Measurements from ENCODE around the gene MRPL11. TPM values are rescaled to one million over a fixed set of nuclear protein-coding genes. Genes with fewer than 3 reads are reported as not detected.
"Not testable (repeated sequence)": the region's sequence is repeated elsewhere in the genome, so short reads cannot be mapped to it uniquely, and the experiment has no call there.

Gene MRPL11
- total RNA-seq, 1 donor from 2014 or later, result 62.6 TPM

GRCh38 chr11:66437979-66438503 is 607 bp downstream of the MRPL11 start:
- H3K4me3 Mint-ChIP-seq, result peak overlapping the region; percentile 87
- H3K27ac Mint-ChIP-seq, result peak overlapping the region; percentile 97
- peaks cover 8% of the 10 kb centered on the region for H3K4me1 Mint-ChIP-seq
- H3K9me3 Mint-ChIP-seq, result peaks cover 2% of the 10 kb centered on the region
- ATAC-seq (ENCODE audit: low read depth) (no peak), DNase-seq (no peak)
- intact Hi-C loops (cut with micrococcal nuclease), result loop anchor here (5.0 kb wide), 1 partner anchor 179 kb away; the partner anchor contains the start of gene RBM14
- TF ChIP-seq CTCF (IDR thresholded peaks at IDR 0.05), result no peak
- H3K27me3 Mint-ChIP-seq, result peaks cover 4% of the 10 kb centered on the region
- H3K36me3 Mint-ChIP-seq (ENCODE audit: low read depth), result peaks cover 38% of the 10 kb centered on the region
- ChIA-PET POLR2A (interaction anchor here (0.9 to 1.8 kb wide), 18 partner anchors 16 to 963 kb away, joined by 3 to 40 read pairs (median 4); partner anchors contain the start of genes ACTN3, BRMS1, CCDC85B and DPP3), CTCF (interaction anchor here (1.2 to 2.4 kb wide), 10 partner anchors 8 to 240 kb away, joined by 4 to 19 read pairs (median 8); partner anchors contain the start of genes NPAS4, PELI3, RBM4 and RBM4B)

DNA sequence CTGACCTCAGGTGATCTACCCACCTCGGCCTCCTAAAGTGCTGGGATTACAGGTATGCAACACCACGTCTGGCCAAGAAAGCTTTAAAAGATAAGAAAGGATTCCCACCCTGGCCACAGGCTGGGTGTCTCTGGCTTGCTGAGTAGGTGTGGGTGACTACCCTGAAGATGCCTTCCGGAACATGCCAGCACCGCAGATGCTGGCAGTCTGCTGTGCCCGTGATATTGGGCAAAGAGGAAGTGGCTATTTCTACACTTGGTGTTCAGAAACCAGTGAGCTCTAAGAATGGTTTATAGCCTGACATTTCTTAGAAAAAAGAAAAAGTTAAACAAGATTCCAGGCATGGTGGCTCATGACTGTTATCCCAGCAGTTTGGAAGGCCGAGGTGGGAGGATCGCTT is 6.1 kb downstream of the MRPL11 start:
- no peak for TF ChIP-seq CTCF (IDR thresholded peaks at IDR 0.05)
- Mint-ChIP-seq H3K9me3 (no peaks in the 10 kb centered on the region), H3K27me3 (no peaks in the 10 kb centered on the region), H3K4me3 (no peak overlapping the region), H3K36me3 (ENCODE audit: low read depth) (peaks cover 48% of the 10 kb centered on the region), H3K4me1 (no peaks in the 10 kb centered on the region), H3K27ac (no peak overlapping the region)
- intact Hi-C loops (cut with micrococcal nuclease), result no loop called here
- POLR2A ChIA-PET, result interaction anchor here (1.7 kb wide), 1 partner anchor 25 kb away, joined by 4 read pairs; no protein-coding TSS in a partner anchor
- CTCF ChIA-PET, result interaction anchor here (1.6 kb wide), 1 partner anchor 47 kb away, joined by 3 read pairs; no protein-coding TSS in a partner anchor
- no peak for DNase-seq
- no peak for ATAC-seq (ENCODE audit: low read depth)

- CTCF ChIA-PET, result interaction anchor here (1.6 kb wide), 1 partner anchor 46 kb away, joined by 3 read pairs; no protein-coding TSS in a partner anchor
- H3K9me3 Mint-ChIP-seq; H3K27me3 Mint-ChIP-seq; H3K4me1 Mint-ChIP-seq; H3K4me3 Mint-ChIP-seq; ATAC-seq (ENCODE audit: low read depth); intact Hi-C loops (cut with micrococcal nuclease); H3K27ac Mint-ChIP-seq; DNase-seq: not testable (repeated sequence)
- POLR2A ChIA-PET, result interaction anchor here (1.7 kb wide), 1 partner anchor 26 kb away, joined by 4 read pairs; no protein-coding TSS in a partner anchor
- peaks cover 44% of the 10 kb centered on the region for H3K36me3 Mint-ChIP-seq (ENCODE audit: low read depth)
These were observed 6.7 kb downstream of the MRPL11 start for GRCh38 chr11:66431871-66432329.

DNA sequence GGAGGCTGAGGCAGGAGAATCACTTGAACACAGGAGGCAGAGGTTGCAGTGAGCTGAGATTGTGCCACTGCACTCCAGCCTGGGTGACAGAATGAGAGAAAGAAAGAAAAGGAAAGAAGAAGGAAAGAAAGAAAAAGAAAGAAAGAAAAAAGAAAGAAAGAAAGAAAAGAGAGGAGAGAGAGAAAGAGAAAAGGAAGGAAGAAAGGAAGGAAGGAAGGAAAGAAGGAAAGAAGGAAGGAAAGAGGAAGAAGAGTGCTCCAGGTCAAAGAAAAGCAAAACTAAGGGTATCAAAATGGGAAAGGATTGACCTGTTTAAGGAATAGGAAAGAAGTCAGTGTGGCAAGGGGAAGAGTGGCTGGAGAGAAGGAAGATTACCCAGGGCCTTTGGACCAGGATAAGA is 7.4 kb downstream of the MRPL11 start:
- not testable (repeated sequence) for ATAC-seq (ENCODE audit: low read depth)

GRCh38 chr11:66429983-66430602 is 8.6 kb downstream of the MRPL11 start:
- peak; percentile 44 for DNase-seq
- Mint-ChIP-seq H3K9me3 (no peaks in the 10 kb centered on the region), H3K27ac (no peak overlapping the region), H3K27me3 (no peaks in the 10 kb centered on the region), H3K4me3 (no peak overlapping the region), H3K4me1 (no peaks in the 10 kb centered on the region), H3K36me3 (ENCODE audit: low read depth) (peaks cover 26% of the 10 kb centered on the region)
- ChIA-PET CTCF (interaction anchor here (0.8 to 1.6 kb wide), 8 partner anchors 9 to 249 kb away, joined by 4 to 9 read pairs (median 4); partner anchors contain the start of genes DPP3 and MRPL11), POLR2A (interaction anchor here (0.6 to 0.9 kb wide), 3 partner anchors 21 to 235 kb away, joined by 3 to 7 read pairs (median 3); partner anchors contain the start of gene DPP3)
- intact Hi-C loops (cut with micrococcal nuclease), result loop anchor here (1.0 to 5.0 kb wide), 3 partner anchors 22 to 49 kb away; no protein-coding TSS in a partner anchor
- peak; percentile 70 for ATAC-seq (ENCODE audit: low read depth)
- no peak for TF ChIP-seq CTCF (IDR thresholded peaks at IDR 0.05)

More for the DNA sequence above, 7.4 kb downstream of the MRPL11 start:
- DNase-seq; H3K27me3 Mint-ChIP-seq; H3K4me1 Mint-ChIP-seq; H3K9me3 Mint-ChIP-seq; H3K4me3 Mint-ChIP-seq; POLR2A ChIA-PET; intact Hi-C loops (cut with micrococcal nuclease); H3K27ac Mint-ChIP-seq: not testable (repeated sequence)
- peaks cover 38% of the 10 kb centered on the region for H3K36me3 Mint-ChIP-seq (ENCODE audit: low read depth)
- CTCF ChIA-PET, result interaction anchor here (0.8 to 1.6 kb wide), 2 partner anchors 8 to 12 kb away, joined by 4 to 9 read pairs; partner anchors contain the start of gene MRPL11

Measured in activated B cell treated with CpG ODN at 0.5 μM for 24 hours (primary cell).